PFSK-1 (cell line): ENCODE data around the gene FAM180A.
A peak's percentile ranks its signal among the peaks of the same experiment; 100 is the strongest.

ENCODE experiments used
- FOXP2 ChIP-seq: optimal IDR thresholded peaks from 2 replicates; pipeline ENCODE3; 2011; ENCODE audit warnings: borderline replicate concordance, control low read depth, inconsistent platforms; ENCODE audit not compliant: insufficient read depth; ENCODE audit errors: extremely low read length, extremely low read depth
- POLR2AphosphoS5 ChIP-seq: IDR thresholded peaks from 2 replicates; pipeline ENCODE4 v1.6.1; 2012; ENCODE audit warnings: low read depth, mild to moderate bottlenecking, control low read depth, low read length, moderate library complexity
- REST ChIP-seq, 2 experiments: IDR thresholded peaks; 2 replicates each; pipeline versions ENCODE4 v1.6.1 to v1.8.0; 2011 to 2012; ENCODE audit warnings: low read depth in 2 of 2, low read length in 2 of 2, control low read depth in 1 of 2, inconsistent platforms in 1 of 2, mild to moderate bottlenecking in 1 of 2, moderate library complexity in 1 of 2; ENCODE audit not compliant: insufficient read depth in 1 of 2
- SIN3A ChIP-seq: IDR thresholded peaks from 2 replicates; pipeline ENCODE4 v1.6.1; 2012; ENCODE audit warnings: mild to moderate bottlenecking, low read length, moderate library complexity, borderline replicate concordance; ENCODE audit not compliant: insufficient read depth
- TAF1 ChIP-seq: IDR thresholded peaks from 2 replicates; pipeline ENCODE4 v1.6.1; 2012; ENCODE audit warnings: low read length, control low read depth, borderline replicate concordance; ENCODE audit not compliant: insufficient read depth

The FAM180A gene

DNA sequence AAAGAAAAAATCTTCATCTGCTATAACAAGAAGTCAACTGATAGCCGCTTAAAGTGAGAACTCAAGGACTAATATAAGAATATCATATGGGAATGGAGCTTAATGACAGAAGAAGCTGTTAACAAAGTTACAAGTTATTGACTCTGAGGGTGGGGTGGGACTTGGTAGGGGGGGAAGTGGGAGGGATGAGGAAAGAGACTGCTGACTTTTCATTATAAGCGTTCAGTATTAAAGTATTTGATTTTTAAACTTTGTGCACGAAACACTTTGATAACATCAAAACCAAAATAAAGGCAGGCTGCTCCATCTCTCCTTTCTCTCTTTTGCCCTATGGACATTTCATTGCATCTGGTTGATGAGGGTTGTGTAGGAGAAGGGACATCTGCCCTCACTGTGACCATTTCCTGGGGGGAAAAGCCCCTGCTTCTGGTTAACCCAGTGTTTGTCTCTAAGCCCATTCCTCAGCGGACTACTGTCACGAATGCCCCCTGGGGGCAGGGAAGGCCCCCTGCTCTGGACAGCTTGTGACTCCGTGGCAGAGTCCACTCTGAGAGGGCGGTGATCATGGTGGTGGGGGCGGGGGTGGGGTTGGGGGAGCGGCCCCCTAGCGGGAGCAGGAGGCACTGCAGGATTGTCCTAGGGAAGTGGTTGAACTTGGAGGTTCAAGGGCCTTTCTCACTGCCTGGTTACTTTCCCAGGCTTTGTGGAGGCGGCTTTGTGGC, 38.0 kb downstream of the FAM180A start:
- TF ChIP-seq POLR2AphosphoS5 (no peak), FOXP2 (no peak), SIN3A (no peak), REST (IDR thresholded peaks at IDR 0.05; ENCODE audit: insufficient read depth in 1 of 2, low read depth in 2 of 2, low read length in 2 of 2) (no peak)

DNA sequence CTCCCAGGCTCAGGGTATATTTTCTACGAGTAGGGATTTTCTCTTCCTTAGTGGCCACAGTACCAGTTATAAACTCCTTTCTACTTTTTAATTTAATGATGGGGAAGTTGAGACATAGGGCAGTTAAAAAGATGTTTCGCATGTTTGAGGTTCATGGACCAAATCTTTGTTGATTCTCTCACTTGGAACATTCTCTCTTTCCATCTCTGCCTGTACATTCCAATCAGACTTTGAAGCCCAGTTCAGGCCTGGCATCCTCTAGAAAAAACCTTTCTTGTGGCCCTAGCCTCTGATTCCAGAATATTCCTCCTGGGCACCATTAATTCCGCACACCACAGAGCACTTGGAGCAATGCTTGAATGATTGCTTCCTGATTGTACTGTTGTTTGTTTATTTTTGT, 39.1 kb downstream of the FAM180A start:
- TF ChIP-seq POLR2AphosphoS5 (no peak), SIN3A (no peak), TAF1 (no peak), REST (IDR thresholded peaks at IDR 0.05; ENCODE audit: insufficient read depth in 1 of 2, low read depth in 2 of 2, low read length in 2 of 2) (no peak), FOXP2 (no peak)

DNA sequence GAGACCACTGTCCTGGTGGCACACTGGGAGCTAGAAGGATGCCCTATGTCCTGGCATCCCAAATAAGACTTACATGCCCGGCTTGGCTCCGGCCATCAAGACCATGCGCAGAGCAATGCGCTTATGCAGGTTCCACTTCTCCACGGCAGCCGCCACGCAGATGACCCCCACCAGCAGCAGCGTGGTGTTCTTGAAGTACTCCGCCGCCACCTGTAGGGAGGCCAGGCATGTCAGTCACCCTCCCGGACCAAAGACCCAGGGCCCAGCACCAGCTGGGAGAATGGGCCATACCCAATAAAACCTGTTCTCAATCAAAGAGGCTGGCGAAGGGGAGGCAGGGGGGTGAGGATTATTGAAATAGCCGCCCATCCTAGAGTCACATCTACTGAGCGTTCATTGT, 40.6 kb downstream of the FAM180A start:
- TF ChIP-seq TAF1 (no peak), FOXP2 (no peak), SIN3A (no peak), REST (IDR thresholded peaks at IDR 0.05; ENCODE audit: insufficient read depth in 1 of 2, low read depth in 2 of 2, low read length in 2 of 2) (no peak), POLR2AphosphoS5 (no peak)

DNA sequence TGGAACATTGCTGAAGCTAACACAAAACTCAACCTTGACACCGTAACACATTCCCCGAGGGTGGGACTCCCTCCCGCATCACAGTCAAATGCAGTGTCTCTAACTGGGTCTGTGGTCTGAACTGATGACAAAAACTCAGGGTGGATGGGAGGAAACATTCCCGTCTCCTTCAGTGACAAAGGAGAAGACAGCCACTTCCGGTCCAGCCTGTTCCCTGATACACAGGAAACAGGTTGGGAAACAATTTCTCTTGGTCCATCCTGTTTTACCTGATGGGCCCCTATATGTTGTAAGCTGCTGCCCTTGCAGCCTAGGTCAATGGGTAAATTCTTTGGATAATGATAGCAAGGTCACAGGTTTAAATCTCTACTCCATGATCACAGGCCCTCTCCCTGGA, 41.0 kb downstream of the FAM180A start:
- TF ChIP-seq FOXP2 (peak; percentile 45), POLR2AphosphoS5 (no peak)

DNA sequence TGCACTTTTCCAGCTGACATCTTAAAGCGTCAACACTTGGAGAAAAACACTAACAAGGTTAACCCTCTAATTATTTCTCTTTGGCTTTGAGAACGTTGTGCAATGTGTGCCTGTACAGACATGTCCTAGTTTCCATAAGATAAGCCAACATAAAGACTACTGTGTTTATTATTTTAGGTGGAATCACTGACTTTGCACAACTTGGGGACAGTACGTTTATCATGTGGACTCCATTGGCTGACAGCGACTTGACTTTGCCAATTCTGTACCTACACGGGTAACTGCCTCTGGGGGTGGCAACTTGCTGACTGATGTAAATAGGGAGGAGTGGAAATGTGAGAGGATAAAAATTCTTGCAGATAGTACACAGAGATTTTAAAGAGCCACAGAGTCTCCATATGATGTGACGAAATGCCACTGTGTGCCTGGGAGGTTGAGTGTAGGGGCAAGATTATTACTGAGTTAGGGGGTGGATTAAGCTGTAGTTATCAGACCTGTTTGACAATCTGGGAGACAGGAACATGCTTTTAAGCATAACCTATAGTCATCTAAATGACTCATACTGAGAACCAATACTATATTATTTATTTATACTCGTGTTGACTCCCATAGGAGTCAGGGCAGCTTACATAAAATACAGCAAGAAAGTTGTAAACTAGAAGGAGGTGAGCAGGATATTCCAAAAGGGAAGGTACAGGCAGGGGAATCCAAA, 41.6 kb downstream of the FAM180A start:
- TF ChIP-seq TAF1 = no peak
- no peak for TF ChIP-seq FOXP2
- no peak for TF ChIP-seq POLR2AphosphoS5
- TF ChIP-seq SIN3A = no peak
- no peak for TF ChIP-seq REST (IDR thresholded peaks at IDR 0.05; ENCODE audit: insufficient read depth in 1 of 2, low read depth in 2 of 2, low read length in 2 of 2)
